Measurements from ENCODE around the gene SLC6A19.

DNA sequence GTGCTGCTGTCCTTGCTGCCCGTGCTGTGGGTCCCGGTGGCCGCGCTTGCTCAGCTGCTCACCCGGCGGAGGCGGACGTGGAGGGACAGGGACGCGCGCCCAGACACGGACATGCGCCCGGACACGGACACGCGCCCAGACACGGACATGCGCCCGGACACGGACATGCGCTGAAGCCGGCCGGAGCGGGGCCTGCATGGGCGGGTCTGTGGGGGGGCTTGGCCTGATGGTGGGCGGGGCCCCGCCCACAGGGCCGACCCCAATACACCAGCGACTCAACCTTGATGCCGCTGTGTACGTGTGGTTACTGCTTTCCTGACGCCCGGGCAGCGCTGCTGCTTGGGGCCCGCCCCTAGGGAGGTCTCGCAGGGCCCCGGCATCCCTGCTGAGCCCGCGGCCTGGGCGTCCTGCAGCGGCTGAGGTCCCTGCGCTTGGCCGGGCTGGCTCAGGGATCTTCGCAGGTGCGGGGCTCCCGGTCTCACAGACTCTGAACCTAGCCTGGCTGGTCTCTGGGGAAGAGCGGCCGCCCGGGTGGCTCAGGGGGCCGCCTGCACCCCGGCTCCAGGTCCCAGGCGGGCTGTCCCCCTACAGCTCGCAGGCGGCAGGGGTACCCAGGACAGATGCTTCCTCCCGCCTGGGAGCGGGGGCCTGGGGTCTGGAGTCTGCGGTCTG is 44.6 kb downstream of the SLC6A19 start:
- TF ChIP-seq POLR2A (IDR thresholded peaks at IDR 0.05; ENCODE audit: low read depth, low read length) (no peak), TAF1 (IDR thresholded peaks at IDR 0.05; ENCODE audit: borderline replicate concordance, low read depth, low read length) (no peak)

Measured in GM12892 (cell line).